8988T (cell line): ENCODE results near the gene FA2H.
A peak's percentile ranks its signal among the peaks of the same experiment; 100 is the strongest.
"Not testable (repeated sequence)": the region's sequence is repeated elsewhere in the genome, so short reads cannot be mapped to it uniquely, and the experiment has no call there.

Experiments
- DNase-seq: peaks from one replicate; pipeline ENCODE4 v3.0.0; 2011

Gene FA2H, protein sequence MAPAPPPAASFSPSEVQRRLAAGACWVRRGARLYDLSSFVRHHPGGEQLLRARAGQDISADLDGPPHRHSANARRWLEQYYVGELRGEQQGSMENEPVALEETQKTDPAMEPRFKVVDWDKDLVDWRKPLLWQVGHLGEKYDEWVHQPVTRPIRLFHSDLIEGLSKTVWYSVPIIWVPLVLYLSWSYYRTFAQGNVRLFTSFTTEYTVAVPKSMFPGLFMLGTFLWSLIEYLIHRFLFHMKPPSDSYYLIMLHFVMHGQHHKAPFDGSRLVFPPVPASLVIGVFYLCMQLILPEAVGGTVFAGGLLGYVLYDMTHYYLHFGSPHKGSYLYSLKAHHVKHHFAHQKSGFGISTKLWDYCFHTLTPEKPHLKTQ

DNA sequence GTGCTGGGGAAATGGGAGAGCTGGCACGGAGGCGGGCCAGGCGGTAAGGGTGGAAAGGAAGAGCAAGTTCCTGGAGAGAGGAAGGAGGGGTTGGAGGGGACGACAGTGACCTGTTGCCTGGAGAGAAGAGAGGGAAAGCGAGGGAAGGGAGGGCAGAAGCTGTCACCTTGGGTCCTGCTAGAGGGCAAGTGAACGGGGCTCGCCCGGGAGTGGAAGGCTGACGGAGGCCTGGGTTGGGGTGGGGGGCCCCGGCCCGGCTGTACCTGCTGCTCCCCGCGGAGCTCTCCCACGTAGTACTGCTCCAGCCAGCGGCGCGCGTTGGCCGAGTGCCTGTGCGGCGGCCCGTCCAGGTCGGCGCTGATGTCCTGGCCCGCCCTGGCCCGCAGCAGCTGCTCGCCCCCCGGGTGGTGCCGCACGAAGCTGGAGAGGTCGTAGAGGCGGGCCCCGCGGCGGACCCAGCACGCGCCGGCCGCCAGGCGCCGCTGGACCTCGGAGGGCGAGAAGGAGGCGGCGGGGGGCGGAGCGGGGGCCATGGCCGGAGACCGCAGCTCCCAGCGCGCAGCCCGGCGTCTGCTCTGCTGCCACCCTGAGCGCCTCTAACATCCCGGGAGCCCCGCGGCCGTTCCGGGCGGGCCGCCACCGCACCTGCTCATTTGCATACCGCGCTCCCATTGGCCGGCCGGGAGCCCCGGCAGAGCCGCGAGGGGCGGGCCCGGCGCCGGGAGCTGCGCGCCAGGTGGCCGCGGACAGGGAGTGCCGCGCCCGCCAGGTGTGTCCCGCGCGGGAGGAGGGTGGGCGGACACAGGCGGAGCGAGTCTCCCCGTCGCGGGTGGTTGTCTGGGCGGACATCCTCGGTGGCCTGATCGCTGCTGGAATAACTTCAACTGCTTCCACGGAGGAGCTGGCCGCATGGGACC is at the start of gene FA2H:
Gene FA2H, minus strand, starts transcription at position 598 of the 917 bp plus-strand sequence. Its CDS starts 65 bp downstream, at position 533.
- DNase-seq, result peak; percentile 98

DNA sequence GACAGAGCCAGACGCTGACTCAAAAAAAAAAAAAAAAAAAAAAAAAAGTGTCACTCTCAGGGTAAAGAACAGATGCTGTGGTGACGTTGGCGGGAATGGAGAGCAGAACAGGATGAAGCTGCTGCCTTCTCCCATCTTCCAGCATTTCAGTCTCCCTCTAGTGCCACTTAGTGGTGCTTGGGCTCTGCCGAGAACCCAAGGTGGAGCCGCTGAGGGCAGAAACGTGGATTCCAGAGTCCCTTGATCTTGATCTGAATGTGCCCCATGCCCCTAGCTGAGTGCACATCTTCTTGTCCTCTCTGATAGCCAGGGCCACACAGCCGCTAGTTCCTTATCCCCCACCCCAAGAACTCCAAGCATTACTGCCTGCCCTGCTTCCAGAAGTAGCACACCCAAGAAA is 43.2 kb upstream of the FA2H start:
- no peak for DNase-seq

GRCh38 chr16:74813109-74813641 is 38.6 kb upstream of the FA2H start:
- DNase-seq, result peak; percentile 95

DNA sequence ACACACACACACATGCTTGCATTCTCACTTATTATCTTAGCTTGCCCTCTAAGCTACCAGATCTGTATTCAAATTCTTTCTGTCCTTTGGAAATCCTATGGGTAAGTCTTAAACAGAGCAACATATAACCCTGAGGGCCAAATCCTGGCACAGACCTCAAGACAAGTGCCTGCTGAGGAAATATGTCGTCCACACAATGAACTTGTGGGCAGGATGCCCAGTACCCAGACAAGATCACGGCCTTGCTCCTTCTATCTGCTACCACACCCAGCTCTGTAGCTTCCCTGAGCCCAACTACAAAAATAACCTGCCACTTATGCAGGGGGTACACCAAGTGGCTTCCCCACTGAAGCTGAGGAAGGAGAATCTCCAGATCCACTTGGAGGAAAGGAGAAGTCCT is 37.3 kb upstream of the FA2H start:
- DNase-seq, result no peak

DNA sequence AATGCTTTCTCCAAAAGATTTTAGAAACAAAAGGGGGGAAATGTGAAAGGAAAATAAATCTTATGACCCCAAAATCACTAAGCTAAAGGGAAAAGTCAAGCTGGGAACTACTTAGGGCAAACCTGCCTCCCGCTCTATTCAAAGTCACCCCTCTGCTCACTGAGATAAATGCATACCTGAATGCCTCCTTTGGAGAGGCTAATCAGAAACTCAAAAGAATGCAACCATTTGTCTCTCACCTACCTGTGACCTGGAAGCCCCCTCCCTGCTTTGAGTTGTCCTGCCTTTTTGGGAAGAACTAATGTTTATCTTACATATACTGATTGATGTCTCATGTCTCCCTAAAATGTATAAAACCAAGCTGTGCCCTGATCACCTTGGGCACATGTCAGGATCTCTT is 36.6 kb upstream of the FA2H start:
- not testable (repeated sequence) for DNase-seq

GRCh38 chr16:74807052-74807646 is 32.5 kb upstream of the FA2H start:
- DNase-seq, result no peak

DNA sequence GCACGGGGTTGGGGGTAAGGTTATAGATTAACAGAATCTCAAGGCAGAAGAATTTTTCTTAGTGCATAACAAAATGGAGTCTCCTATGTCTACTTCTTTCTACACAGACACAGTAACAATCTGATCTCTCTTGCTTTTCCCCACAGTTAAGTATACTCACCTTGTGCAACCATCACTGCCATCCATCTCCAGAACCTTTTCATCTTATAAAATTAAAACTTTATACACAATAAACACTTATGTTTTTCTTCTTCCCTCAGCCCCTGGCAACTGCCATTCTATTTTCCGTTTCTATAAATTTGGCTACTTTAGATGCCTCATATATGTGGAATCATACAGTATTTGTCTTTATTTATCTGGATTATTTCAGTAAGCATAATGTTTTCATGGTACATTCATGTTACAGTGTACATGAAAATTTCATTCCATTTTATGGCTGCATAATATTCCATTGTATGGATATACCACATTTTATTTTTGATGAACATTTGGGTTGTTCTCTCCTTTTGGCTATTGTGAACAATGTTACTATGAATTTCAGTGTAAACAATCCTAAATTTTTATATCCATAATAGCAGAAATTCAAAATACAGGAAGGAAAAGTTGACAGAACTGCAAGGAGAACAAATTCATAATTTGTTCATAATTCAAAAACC is 25.7 kb upstream of the FA2H start:
- DNase-seq, result no peak

GRCh38 chr16:74797414-74797813 is 22.8 kb upstream of the FA2H start:
- no peak for DNase-seq

- no peak for DNase-seq
Measured at GRCh38 chr16:74795104-74795503, 20.5 kb upstream of the FA2H start.

DNA sequence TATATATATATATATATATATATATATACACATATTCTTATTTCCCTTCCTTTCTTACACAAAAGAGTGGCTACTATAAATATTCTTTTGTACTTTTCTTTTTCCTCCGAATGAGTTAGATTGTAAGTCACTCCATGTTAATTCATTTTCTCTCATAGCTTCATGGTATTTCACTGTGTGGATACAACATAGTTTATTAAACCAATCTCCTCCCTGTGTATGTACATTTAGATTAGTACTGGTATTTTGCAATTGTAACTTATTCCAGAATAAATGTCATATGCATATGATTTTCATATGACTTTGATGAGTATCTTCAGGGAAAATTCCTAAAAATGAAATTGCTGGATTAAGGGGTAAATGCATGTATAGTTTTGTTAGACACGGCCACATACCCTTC is 20.0 kb upstream of the FA2H start:
- no peak for DNase-seq

GRCh38 chr16:74793571-74793970 is 19.0 kb upstream of the FA2H start:
- no peak for DNase-seq

- DNase-seq, result no peak
Measured at GRCh38 chr16:74792225-74792624, 17.6 kb upstream of the FA2H start.

DNA sequence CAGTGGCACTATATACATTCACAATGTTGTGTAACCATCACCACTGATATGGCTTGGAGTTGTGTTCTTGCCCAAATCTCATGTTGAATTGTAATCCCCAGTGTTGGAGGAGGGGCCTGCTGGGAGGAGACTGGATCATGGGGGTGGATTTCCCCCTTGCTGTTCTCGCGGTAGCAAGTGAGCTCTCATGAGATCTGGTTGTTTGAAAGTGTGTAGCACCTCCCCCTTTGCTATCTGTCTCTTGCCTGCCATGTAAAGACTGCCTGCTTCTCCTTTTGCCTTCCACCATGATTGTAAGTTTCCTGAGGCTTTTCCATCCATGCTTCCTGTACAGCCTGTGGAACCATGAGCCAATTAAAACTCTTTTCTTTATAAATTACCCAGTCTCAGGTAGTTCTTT is 17.1 kb upstream of the FA2H start:
- not testable (repeated sequence) for DNase-seq

DNA sequence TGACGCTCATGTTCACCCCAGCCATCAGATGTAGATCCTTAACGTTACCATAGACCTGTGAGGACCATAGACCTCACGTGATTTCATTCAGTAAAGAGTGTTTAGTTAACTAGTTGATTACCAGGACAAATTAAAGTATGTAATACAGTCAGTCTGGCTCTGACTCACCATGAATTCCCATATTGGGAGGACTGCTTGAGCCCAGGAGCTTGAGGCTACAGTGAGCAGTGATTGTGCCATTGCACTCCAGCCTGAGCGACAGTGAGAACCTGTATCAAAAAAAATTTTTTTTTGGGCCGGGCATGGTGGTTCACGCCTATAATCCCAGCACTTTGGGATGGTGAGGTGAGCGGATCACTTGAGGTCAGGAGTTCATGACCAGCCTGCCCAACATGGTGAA is 13.5 kb upstream of the FA2H start:
- DNase-seq, result no peak

GRCh38 chr16:74785031-74785430 is 10.4 kb upstream of the FA2H start:
- DNase-seq, result no peak

GRCh38 chr16:74778646-74779045 is 4.0 kb upstream of the FA2H start:
- no peak for DNase-seq

- DNase-seq, result no peak
Measured at GRCh38 chr16:74776926-74777325, 2.3 kb upstream of the FA2H start.

DNA sequence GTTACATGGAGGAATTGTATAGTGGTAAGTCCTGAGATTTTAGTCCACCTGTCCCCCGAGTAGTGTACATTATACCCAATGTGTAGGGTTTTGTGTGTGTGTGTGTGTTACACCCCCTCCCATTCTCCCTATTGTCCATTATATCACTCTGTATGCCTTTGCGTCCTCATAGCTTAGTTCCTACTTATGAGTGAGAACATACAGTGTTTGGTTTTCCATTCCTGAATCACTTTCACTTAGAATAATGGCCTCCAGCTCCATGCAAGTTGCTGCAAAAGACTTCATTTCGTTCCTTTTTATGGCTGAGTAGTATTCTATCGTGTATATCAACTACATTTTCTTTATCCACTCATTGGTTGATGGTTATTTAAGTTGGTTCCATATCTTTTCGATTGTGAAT is 635 bp upstream of the FA2H start:
- no peak for DNase-seq

GRCh38 chr16:74773446-74774222 is 986 bp downstream of the FA2H start:
- no peak for DNase-seq

DNA sequence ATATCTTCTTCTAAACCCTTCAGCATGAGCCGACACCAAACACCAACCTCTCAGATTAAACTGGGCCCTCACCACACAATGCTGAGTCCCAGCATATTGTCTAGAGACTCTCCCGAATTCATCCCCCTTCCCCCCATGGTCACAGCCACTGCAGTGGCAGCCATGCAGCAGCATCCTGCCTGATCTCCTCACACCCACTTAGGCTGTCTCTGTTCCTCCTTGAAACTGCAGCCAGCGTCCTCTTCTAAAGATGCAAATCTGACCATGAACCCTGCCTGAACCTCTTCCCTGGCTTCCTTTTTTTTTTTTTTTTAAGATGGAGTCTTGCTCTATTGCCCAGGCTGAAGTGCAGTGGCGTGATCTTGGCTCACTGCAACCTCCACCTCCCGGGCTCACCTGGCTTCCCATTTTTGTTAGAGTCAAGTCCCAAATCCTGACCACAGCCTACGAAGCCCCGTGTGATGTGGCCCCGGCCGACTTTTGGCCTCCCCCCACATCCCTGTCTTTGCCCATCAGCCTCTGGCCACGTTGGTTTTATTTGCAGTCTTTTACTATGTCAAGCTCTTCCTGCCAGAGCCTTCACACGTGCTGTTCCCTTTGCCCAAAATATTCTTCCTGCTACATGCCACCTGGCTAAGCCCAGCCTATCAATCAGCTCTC is 2.8 kb downstream of the FA2H start:
- DNase-seq, result no peak

GRCh38 chr16:74770831-74771526 is 3.6 kb downstream of the FA2H start:
- DNase-seq, result no peak
